RWPE2 (cell line): ENCODE results near the gene ADAMTS17.

Source experiments
- ATAC-seq: fragments of 200-7000 bp; cut with Tn5 transposase; 3 replicates; pipeline ENCODE4 v1.9.1; 2021; ENCODE audit warnings: low read depth
- DNase-seq: peaks from one replicate; pipeline ENCODE4 v3.0.0-alpha.2; 2020; ENCODE audit warnings: low spot score
- H3K27ac ChIP-seq: fragments of 450-650 bp; 2 replicates; pipeline ENCODE4 v1.5.1; 2017; ENCODE audit warnings: mild to moderate bottlenecking; ENCODE audit not compliant: poor library complexity, severe bottlenecking
- H3K27me3 ChIP-seq: fragments of 250-450 bp; sonication (Bioruptor Pico); 2 replicates; pipeline ENCODE4 v1.5.1; 2021; ENCODE audit warnings: mild to moderate bottlenecking, moderate library complexity; ENCODE audit not compliant: insufficient read depth, poor library complexity, severe bottlenecking
- H3K36me3 ChIP-seq: fragments of 250-450 bp; sonication (Bioruptor Pico); 2 replicates; pipeline ENCODE4 v1.5.1; 2020; ENCODE audit warnings: low read depth, mild to moderate bottlenecking, moderate library complexity
- H3K4me1 ChIP-seq: fragments of 250-450 bp; sonication (Bioruptor Pico); 2 replicates; pipeline ENCODE4 v1.5.1; 2021; ENCODE audit warnings: mild to moderate bottlenecking, moderate library complexity; ENCODE audit not compliant: insufficient read depth, poor library complexity, severe bottlenecking
- H3K4me3 ChIP-seq: fragments of 250-450 bp; sonication (Bioruptor Pico); 2 replicates; pipeline ENCODE4 v1.5.1; 2021; ENCODE audit warnings: mild to moderate bottlenecking, moderate library complexity; ENCODE audit not compliant: severe bottlenecking
- H3K9me3 ChIP-seq: fragments of 250-450 bp; sonication (Bioruptor Pico); 2 replicates; pipeline ENCODE4 v1.5.1; 2021; ENCODE audit warnings: mild to moderate bottlenecking, moderate library complexity; ENCODE audit not compliant: severe bottlenecking
- TF ChIP-seq, protein P1 (sequence below): fragments of 450-650 bp; IDR thresholded peaks from one replicate; pipeline ENCODE4 v1.5.1; 2017; ENCODE audit warnings: mild to moderate bottlenecking, moderate library complexity; ENCODE audit not compliant: poor library complexity, severe bottlenecking

Gene ADAMTS17, protein sequence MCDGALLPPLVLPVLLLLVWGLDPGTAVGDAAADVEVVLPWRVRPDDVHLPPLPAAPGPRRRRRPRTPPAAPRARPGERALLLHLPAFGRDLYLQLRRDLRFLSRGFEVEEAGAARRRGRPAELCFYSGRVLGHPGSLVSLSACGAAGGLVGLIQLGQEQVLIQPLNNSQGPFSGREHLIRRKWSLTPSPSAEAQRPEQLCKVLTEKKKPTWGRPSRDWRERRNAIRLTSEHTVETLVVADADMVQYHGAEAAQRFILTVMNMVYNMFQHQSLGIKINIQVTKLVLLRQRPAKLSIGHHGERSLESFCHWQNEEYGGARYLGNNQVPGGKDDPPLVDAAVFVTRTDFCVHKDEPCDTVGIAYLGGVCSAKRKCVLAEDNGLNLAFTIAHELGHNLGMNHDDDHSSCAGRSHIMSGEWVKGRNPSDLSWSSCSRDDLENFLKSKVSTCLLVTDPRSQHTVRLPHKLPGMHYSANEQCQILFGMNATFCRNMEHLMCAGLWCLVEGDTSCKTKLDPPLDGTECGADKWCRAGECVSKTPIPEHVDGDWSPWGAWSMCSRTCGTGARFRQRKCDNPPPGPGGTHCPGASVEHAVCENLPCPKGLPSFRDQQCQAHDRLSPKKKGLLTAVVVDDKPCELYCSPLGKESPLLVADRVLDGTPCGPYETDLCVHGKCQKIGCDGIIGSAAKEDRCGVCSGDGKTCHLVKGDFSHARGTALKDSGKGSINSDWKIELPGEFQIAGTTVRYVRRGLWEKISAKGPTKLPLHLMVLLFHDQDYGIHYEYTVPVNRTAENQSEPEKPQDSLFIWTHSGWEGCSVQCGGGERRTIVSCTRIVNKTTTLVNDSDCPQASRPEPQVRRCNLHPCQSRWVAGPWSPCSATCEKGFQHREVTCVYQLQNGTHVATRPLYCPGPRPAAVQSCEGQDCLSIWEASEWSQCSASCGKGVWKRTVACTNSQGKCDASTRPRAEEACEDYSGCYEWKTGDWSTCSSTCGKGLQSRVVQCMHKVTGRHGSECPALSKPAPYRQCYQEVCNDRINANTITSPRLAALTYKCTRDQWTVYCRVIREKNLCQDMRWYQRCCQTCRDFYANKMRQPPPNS

DNA sequence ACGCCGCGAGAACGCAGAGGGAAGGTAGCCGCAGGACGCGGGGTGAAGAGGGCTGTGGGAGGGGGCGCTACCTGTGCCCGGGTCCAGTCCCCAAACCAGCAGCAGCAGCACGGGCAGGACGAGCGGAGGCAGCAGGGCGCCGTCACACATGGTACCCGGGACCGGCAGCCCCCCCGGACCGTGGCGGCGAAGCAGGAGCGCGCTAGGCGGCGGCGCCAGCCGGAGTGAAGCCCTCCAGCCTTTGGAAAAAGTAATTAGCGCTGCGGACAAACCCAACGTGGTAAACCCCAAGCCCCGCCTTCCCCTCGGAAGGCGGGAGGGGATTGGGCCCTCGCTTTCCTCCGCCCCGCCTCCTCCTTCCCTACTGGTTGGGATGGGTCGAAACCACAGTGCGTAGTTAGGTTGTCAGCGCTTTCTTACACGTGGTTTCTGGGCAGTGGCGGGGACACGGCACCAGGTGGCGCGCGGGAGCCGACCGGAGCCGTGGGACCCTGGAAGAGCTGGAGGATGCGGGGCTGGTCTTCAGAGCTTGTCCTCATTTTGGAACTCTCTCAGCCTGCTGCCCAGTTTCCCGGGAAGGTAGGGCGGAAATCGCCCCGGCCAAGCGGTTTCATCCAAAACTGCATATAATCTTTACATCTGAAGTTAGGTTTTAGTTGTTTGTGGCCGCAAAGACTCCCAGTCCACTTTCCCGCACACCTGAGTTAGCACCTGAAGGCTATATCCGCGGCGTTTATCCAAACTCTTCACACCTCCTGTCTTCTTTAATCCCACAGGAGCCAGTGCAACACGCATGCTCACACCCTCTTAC, at the start of gene ADAMTS17:
TSS of gene ADAMTS17 (minus strand) at position 226 of the 811 bp plus-strand sequence. CDS start at position 150, 76 bp downstream.
- DNase-seq (peak; percentile 99), ATAC-seq (peak; percentile 97)
- no peaks in the 10 kb centered on the region for H3K36me3 ChIP-seq
- no peaks in the 10 kb centered on the region for H3K4me1 ChIP-seq
- H3K9me3 ChIP-seq: no peaks in the 10 kb centered on the region
- peaks cover 7% of the 10 kb centered on the region for H3K27me3 ChIP-seq
- H3K4me3 ChIP-seq: peak within 1 kb of the TSS; percentile 66
- TF ChIP-seq, protein P1, sequence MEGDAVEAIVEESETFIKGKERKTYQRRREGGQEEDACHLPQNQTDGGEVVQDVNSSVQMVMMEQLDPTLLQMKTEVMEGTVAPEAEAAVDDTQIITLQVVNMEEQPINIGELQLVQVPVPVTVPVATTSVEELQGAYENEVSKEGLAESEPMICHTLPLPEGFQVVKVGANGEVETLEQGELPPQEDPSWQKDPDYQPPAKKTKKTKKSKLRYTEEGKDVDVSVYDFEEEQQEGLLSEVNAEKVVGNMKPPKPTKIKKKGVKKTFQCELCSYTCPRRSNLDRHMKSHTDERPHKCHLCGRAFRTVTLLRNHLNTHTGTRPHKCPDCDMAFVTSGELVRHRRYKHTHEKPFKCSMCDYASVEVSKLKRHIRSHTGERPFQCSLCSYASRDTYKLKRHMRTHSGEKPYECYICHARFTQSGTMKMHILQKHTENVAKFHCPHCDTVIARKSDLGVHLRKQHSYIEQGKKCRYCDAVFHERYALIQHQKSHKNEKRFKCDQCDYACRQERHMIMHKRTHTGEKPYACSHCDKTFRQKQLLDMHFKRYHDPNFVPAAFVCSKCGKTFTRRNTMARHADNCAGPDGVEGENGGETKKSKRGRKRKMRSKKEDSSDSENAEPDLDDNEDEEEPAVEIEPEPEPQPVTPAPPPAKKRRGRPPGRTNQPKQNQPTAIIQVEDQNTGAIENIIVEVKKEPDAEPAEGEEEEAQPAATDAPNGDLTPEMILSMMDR: peak; percentile 99
- H3K27ac ChIP-seq: no peak within 1 kb of the TSS

DNA sequence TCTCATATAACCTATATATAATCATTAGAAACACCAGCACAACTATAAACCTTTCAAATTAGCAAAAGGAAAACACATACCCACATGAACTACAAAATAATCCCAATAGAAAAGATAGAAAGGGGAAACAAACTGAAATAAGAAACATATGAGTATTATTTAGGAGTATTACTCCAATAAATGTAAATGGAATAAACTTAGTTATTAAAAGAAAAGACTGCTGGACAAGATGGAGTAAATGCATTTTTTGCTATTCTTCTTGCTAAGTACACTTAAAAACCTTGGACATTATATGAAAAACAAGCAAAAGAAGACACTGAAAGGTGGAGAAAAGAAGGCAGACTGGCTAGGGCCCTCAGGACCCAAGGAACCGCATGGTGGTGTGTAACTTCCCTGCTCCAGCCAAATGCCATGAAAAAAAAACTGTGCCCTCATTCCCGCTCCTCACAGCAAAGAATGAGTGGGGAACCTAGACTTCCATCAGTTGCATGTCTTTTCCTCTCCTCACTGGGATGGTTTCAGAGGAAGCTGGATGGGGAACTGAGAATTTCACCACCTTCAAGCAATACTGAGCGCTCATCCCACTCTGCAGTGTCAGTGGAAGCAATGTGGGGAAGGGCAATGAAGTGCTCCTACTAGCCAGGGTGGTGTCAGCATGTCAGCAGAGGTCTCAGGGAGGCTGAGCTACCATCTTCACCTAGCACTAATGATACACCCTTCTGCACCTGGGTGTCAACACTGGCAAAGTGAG, 43.7 kb upstream of the ADAMTS17 start:
- H3K4me3 ChIP-seq: no peak overlapping the region
- H3K27me3 ChIP-seq: no peaks in the 10 kb centered on the region
- no peak overlapping the region for H3K27ac ChIP-seq
- H3K4me1 ChIP-seq: no peaks in the 10 kb centered on the region
- TF ChIP-seq, protein P1: no peak
- no peak for DNase-seq
- peaks cover 6% of the 10 kb centered on the region for H3K9me3 ChIP-seq
- ATAC-seq: no peak
- no peaks in the 10 kb centered on the region for H3K36me3 ChIP-seq

- Histone ChIP-seq H3K27ac (no peak overlapping the region), H3K4me3 (no peak overlapping the region), H3K4me1 (no peaks in the 10 kb centered on the region), H3K36me3 (no peaks in the 10 kb centered on the region), H3K27me3 (no peaks in the 10 kb centered on the region), H3K9me3 (peaks cover 6% of the 10 kb centered on the region)
- no peak for DNase-seq
- TF ChIP-seq, protein P1: peak; percentile 39
- peak; percentile 29; the same call in 1 of the 3 replicates for ATAC-seq
These were observed 42.3 kb upstream of the ADAMTS17 start for GRCh38 chr15:100384108-100384410.

DNA sequence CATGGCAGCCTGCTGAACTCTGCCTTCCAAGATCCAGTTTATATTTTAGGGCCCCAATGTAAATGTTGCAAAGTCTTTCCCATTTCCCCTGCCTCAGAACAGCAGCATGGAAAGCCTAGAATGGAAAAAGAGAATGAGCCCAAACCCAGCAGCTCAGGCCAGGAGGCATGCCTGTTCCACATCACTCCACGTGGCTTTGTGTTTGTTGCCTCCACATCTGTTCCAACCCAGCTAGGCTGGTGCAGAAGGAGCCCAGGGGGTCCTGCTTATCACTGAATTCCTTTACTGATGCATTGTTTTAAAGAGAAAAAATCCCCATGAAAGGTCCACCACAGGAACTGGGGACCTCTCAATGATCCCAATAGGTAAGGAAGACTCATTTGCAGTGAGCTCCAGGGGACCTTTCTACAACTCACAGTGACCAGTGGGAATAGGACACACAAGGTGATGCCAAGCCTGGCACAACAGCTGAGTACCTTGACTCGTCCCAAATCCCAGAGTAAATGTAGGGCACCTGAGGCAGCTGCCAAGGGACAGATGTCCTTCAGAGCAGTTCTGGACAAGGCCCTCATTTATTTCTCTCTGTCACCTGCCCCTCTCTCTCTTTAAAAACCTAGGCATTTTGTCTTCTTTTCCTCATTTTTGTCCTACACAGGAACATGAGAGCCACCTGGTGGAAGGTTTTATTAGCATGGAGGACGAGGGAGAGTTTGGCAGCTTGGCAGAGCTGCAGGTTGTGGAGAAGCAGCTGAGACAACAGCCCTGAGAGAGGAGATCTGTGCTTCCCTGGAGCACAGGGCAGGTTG, 41.7 kb upstream of the ADAMTS17 start:
- Histone ChIP-seq H3K4me3 (no peak overlapping the region), H3K27me3 (no peaks in the 10 kb centered on the region), H3K36me3 (no peaks in the 10 kb centered on the region), H3K27ac (no peak overlapping the region), H3K4me1 (no peaks in the 10 kb centered on the region), H3K9me3 (peaks cover 6% of the 10 kb centered on the region)
- ATAC-seq (peak; percentile 68), DNase-seq (no peak)
- TF ChIP-seq, protein P1: peak; percentile 80
